Fibroblast of gingiva (primary cell): ENCODE data around the gene WWOX.

Experiments used
- DNase-seq: peaks from one replicate; pipeline ENCODE4 v3.0.0-alpha.2; 2011; ENCODE audit warnings: low read depth

The WWOX gene

GRCh38 chr16:79150151-79150550 is 1050.7 kb downstream of the WWOX start:
- DNase-seq: no peak

GRCh38 chr16:79150632-79151310 is 1051.3 kb downstream of the WWOX start:
- no peak for DNase-seq

GRCh38 chr16:79154086-79154485 is 1054.6 kb downstream of the WWOX start:
- no peak for DNase-seq

- DNase-seq: no peak
These were observed 1056.0 kb downstream of the WWOX start for GRCh38 chr16:79155471-79155870.

GRCh38 chr16:79155904-79156303 is 1056.5 kb downstream of the WWOX start:
- no peak for DNase-seq

- DNase-seq: no peak
These were observed 1057.3 kb downstream of the WWOX start for GRCh38 chr16:79156761-79157160.

GRCh38 chr16:79158337-79158736 is 1058.9 kb downstream of the WWOX start:
- no peak for DNase-seq

- no peak for DNase-seq
These were observed 1060.0 kb downstream of the WWOX start for GRCh38 chr16:79159261-79160049.

GRCh38 chr16:79162977-79163376 is 1063.5 kb downstream of the WWOX start:
- no peak for DNase-seq

GRCh38 chr16:79163691-79164387 is 1064.4 kb downstream of the WWOX start:
- no peak for DNase-seq

- DNase-seq: no peak
These were observed 1065.0 kb downstream of the WWOX start for GRCh38 chr16:79164388-79164995.

GRCh38 chr16:79165079-79165478 is 1065.6 kb downstream of the WWOX start:
- DNase-seq: no peak

GRCh38 chr16:79165506-79165905 is 1066.1 kb downstream of the WWOX start:
- DNase-seq: no peak

- DNase-seq: no peak
These were observed 1068.4 kb downstream of the WWOX start for GRCh38 chr16:79167893-79168292.

- DNase-seq: no peak
These were observed 1068.9 kb downstream of the WWOX start for GRCh38 chr16:79168321-79168720.

- no peak for DNase-seq
These were observed 1069.8 kb downstream of the WWOX start for GRCh38 chr16:79169239-79169638.

- peak; percentile 3 for DNase-seq
These were observed 1071.2 kb downstream of the WWOX start for GRCh38 chr16:79170555-79171246.

GRCh38 chr16:79171504-79171903 is 1072.0 kb downstream of the WWOX start:
- no peak for DNase-seq

- no peak for DNase-seq
These were observed 1072.7 kb downstream of the WWOX start for GRCh38 chr16:79171931-79172705.

GRCh38 chr16:79172976-79173500 is 1073.6 kb downstream of the WWOX start:
- no peak for DNase-seq

- DNase-seq: no peak
These were observed 1074.5 kb downstream of the WWOX start for GRCh38 chr16:79173919-79174318.
